Common myeloid progenitor, CD34-positive (primary cell): ENCODE results near the gene ISCU.

ENCODE experiments used
- CTCF ChIA-PET: fragments of 350-600 bp; sonication (Branson Sonifier 250); formaldehyde crosslinking; loops from one replicate; lab custom pipeline; 2021; ENCODE audit warnings: antibody characterized with exemption; lab: Charles Lee
- POLR2A ChIA-PET: fragments of 350-600 bp; sonication (Branson Sonifier 250); formaldehyde crosslinking; loops from one replicate; lab custom pipeline; 2021; ENCODE audit warnings: antibody characterized with exemption; lab: Charles Lee
- DNase-seq, 3 donors: peaks; one replicate each; pipeline versions ENCODE4 v3.0.0 to v3.0.0-alpha.2; 2013
- H3K27ac ChIP-seq, 2 experiments: 1 replicate in 1 of 2; 2 replicates in 1 of 2; pipeline ENCODE4 v1.7.0; 2013; ENCODE audit warnings: inconsistent platforms in 2 of 2, low read length in 2 of 2, mild to moderate bottlenecking in 2 of 2, low read depth in 1 of 2, moderate library complexity in 1 of 2; ENCODE audit not compliant: severe bottlenecking in 2 of 2, insufficient read depth in 1 of 2, poor library complexity in 1 of 2
- H3K27me3 ChIP-seq, 5 experiments: replicated peaks in 2 of 5; 1 replicate in 3 of 5; 2 replicates in 2 of 5; pipeline versions ENCODE4 v1.6.1 to v1.7.0; 2013; ENCODE audit warnings: low read length in 4 of 5, mild to moderate bottlenecking in 2 of 5, moderate library complexity in 2 of 5, inconsistent platforms in 1 of 5; ENCODE audit not compliant: insufficient read depth in 5 of 5, control insufficient read depth in 4 of 5
- H3K36me3 ChIP-seq, 4 experiments: 1 replicate in 2 of 4; 2 replicates in 2 of 4; pipeline versions ENCODE4 v1.6.1 to v1.7.0; 2013; ENCODE audit warnings: low read length in 3 of 4, control low read depth in 1 of 4, mild to moderate bottlenecking in 1 of 4; ENCODE audit not compliant: control insufficient read depth in 4 of 4, insufficient read depth in 4 of 4
- H3K4me1 ChIP-seq, 4 experiments: 1 replicate in 3 of 4; 2 replicates in 1 of 4; pipeline versions ENCODE4 v1.6.1 to v1.7.1; 2013; ENCODE audit warnings: low read length in 3 of 4, mild to moderate bottlenecking in 3 of 4, control low read depth in 1 of 4, inconsistent platforms in 1 of 4, moderate library complexity in 1 of 4; ENCODE audit not compliant: control insufficient read depth in 4 of 4, insufficient read depth in 4 of 4; ENCODE audit errors: control extremely low read depth in 1 of 4
- H3K4me3 ChIP-seq, 7 experiments: 1 replicate in 4 of 7; 2 replicates in 3 of 7; pipeline versions ENCODE4 v1.5.1 to v1.7.0; 2013; ENCODE audit warnings: mild to moderate bottlenecking in 7 of 7, low read length in 6 of 7, moderate library complexity in 6 of 7, inconsistent platforms in 2 of 7, low read depth in 2 of 7, control low read depth in 1 of 7; ENCODE audit not compliant: insufficient read depth in 4 of 7, control insufficient read depth in 1 of 7; ENCODE audit errors: extremely low read depth in 1 of 7
- H3K9me3 ChIP-seq, 5 experiments: 1 replicate in 4 of 5; 2 replicates in 1 of 5; pipeline versions ENCODE4 v1.6.1 to v1.7.1; 2013; ENCODE audit warnings: low read length in 4 of 5, mild to moderate bottlenecking in 2 of 5, inconsistent platforms in 1 of 5, low read depth in 1 of 5, moderate library complexity in 1 of 5; ENCODE audit not compliant: control insufficient read depth in 4 of 5, insufficient read depth in 2 of 5; ENCODE audit errors: control extremely low read depth in 1 of 5
- WGBS: methylation state at CpG from one replicate; pipeline ENCODE4 v1.1.5; 2013; ENCODE audit not compliant: insufficient coverage; 5-methylcytosine and 5-hydroxymethylcytosine counted together

The ISCU gene

GRCh38 chr12:108602976-108603704, 40.7 kb downstream of the ISCU start:
- no peak for DNase-seq

GRCh38 chr12:108603743-108604142, 41.3 kb downstream of the ISCU start:
- DNase-seq = no peak
- Histone ChIP-seq H3K4me3 (no peak overlapping the region), H3K9me3 (no peaks in the 10 kb centered on the region), H3K36me3 (no peaks in the 10 kb centered on the region), H3K4me1 (peaks cover 0 to 3% (median 0%) of the 10 kb centered on the region in 4 experiments), H3K27ac (no peak overlapping the region), H3K27me3 (no peaks in the 10 kb centered on the region)
- ChIA-PET CTCF (interaction anchor here (1.0 to 2.6 kb wide), 2 partner anchors 14 to 37 kb away, joined by 4 to 13 read pairs; no protein-coding TSS in a partner anchor), POLR2A (no interaction called here)
- 96% methylated on average over 3 of the region's 4 CpGs for WGBS

More at GRCh38 chr12:108602976-108603704, 40.7 kb downstream of the ISCU start:
- 94% methylated on average over 12 of the region's 15 CpGs for WGBS
- Histone ChIP-seq H3K4me3 (no peak overlapping the region), H3K27me3 (no peaks in the 10 kb centered on the region), H3K4me1 (peaks cover 0 to 2% (median 0%) of the 10 kb centered on the region in 4 experiments), H3K9me3 (no peaks in the 10 kb centered on the region), H3K27ac (no peak overlapping the region), H3K36me3 (no peaks in the 10 kb centered on the region)
- ChIA-PET CTCF (interaction anchor here (1.0 to 2.6 kb wide), 2 partner anchors 15 to 37 kb away, joined by 4 to 13 read pairs; no protein-coding TSS in a partner anchor), POLR2A (no interaction called here)

- ChIA-PET CTCF (interaction anchor here (1.0 to 2.6 kb wide), 3 partner anchors 13 to 40 kb away, joined by 3 to 13 read pairs (median 4); no protein-coding TSS in a partner anchor), POLR2A (interaction anchor here (0.5 kb wide), 1 partner anchor 277 kb away, joined by 3 read pairs; no protein-coding TSS in a partner anchor)
- no peak overlapping the region for H3K4me3 ChIP-seq
These were observed 42.0 kb downstream of the ISCU start for GRCh38 chr12:108604208-108604941.

GRCh38 chr12:108605000-108605689, 42.7 kb downstream of the ISCU start:
- Histone ChIP-seq H3K27ac (no peak overlapping the region), H3K27me3 (no peaks in the 10 kb centered on the region), H3K4me1 (peaks cover 0 to 15% (median 9%) of the 10 kb centered on the region in 4 experiments), H3K9me3 (no peaks in the 10 kb centered on the region), H3K4me3 (no peak overlapping the region), H3K36me3 (no peaks in the 10 kb centered on the region)
- no CpG with 5 or more reads among the region's 3 CpGs for WGBS
- ChIA-PET POLR2A (no interaction called here), CTCF (interaction anchor here (1.0 to 2.6 kb wide), 2 partner anchors 13 to 40 kb away, joined by 3 to 13 read pairs; no protein-coding TSS in a partner anchor)
- peak in 2 of 3 donors; percentile 43 to 55 for DNase-seq

More at GRCh38 chr12:108604208-108604941, 42.0 kb downstream of the ISCU start:
- no peaks in the 10 kb centered on the region for H3K27me3 ChIP-seq
- no peak overlapping the region for H3K27ac ChIP-seq
- H3K4me1 ChIP-seq = peaks cover 0 to 8% (median 2%) of the 10 kb centered on the region in 4 experiments
- no peak for DNase-seq
- no peaks in the 10 kb centered on the region for H3K9me3 ChIP-seq
- no peaks in the 10 kb centered on the region for H3K36me3 ChIP-seq
- 77% methylated on average over 14 of the region's 14 CpGs for WGBS

DNA sequence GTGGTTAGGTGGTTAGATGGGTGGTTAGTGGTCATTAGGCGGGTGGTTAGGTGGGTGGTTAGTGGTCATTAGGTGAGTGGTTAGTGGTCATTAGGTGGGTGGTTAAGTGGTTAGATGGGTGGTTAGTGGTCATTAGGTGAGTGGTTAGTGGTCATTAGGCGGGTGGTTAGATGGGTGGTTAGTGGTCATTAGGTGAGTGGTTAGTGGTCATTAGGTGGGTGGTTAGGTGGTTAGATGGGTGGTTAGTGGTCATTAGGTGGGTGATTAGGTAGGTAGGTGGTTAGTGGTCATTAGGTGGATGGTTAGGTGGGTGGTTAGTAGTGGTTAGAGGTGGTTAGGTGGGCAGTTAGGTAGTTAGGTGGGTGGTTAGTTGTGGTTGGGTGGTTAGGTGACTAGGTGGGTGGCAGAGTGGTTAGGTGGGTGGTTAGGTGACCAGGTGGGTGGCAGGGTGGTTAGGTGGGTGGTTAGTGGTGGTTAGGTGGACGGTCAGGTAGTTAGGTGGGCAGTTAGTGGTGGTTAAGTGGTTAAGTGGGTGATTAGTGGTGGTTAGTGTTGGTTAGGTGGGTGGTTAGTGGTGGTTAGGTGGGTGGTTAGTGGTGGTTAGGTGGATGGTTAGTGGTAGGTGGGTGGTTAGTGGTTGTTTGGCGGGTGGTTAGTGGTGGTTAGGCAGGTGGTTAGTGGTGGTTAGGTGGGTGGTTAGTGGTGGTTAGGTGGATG, 43.5 kb downstream of the ISCU start:
- Histone ChIP-seq H3K27me3 (no peaks in the 10 kb centered on the region), H3K36me3 (no peaks in the 10 kb centered on the region), H3K4me1 (peaks cover 0 to 18% (median 11%) of the 10 kb centered on the region in 4 experiments), H3K9me3 (no peaks in the 10 kb centered on the region), H3K27ac (no peak overlapping the region), H3K4me3 (no peak overlapping the region)
- ChIA-PET CTCF (interaction anchor here (4.0 kb wide), 1 partner anchor 11 kb away, joined by 32 read pairs; no protein-coding TSS in a partner anchor), POLR2A (no interaction called here)
- no peak for DNase-seq
- WGBS = 90% methylated on average over 4 of the region's 4 CpGs

- Histone ChIP-seq H3K27ac (no peak overlapping the region), H3K9me3 (no peaks in the 10 kb centered on the region), H3K27me3 (no peaks in the 10 kb centered on the region), H3K4me3 (no peak overlapping the region), H3K4me1 (peaks cover 0 to 18% (median 11%) of the 10 kb centered on the region in 4 experiments), H3K36me3 (no peaks in the 10 kb centered on the region)
- CTCF ChIA-PET = interaction anchor here (4.0 kb wide), 1 partner anchor 11 kb away, joined by 32 read pairs; no protein-coding TSS in a partner anchor
- WGBS = 98% methylated on average over 5 of the region's 9 CpGs
- DNase-seq = no peak
- POLR2A ChIA-PET = no interaction called here
These were observed 44.1 kb downstream of the ISCU start for GRCh38 chr12:108606492-108606891.
